HUDEP-2 (cell line): ENCODE results near the gene ASXL3.

ENCODE experiments used
- DNase-seq, 76 experiments: peaks; one replicate each; lab custom pipeline; 2025; ENCODE audit not compliant: unreplicated experiment in 76 of 76; lab: John Stamatoyannopoulos, UW

The ASXL3 gene

DNA sequence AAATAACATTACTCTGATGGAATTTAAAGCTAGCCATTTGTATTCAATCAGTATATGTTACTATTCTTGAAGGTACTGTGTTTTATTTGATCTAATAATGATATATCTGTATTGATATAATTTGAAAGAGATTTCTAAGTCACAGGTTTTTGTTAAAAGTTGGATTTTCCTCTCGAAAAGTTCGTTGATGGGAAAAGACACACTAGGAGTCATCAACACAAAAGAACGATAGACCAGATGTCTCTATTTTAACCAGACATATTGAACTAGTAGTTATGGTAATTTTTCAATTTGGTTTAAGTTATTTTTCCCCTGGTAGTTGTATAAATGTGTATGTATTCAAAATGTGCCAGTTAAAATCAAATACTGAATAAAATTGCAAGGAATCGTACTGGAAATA lies 2.5 kb downstream of the ASXL3 start:
- no peak for DNase-seq

DNA sequence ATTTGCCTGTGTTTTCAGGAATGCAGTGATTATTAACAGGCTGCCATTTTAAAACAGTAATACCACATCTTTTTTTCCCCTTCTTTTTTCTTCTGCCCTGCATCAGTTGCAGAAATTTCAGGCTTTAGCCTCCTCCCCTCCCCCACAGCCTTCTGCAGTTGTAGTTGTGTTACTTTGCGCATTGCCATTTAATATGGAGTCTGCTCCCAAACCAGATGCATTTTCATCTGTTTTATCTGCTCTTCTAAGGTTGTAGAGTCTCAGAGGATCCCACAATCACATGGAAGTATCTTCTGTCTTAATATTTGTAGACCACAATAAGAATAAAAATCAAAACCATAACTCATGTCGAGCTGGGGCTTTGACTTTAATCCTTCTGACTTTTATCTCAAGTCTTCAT lies 3.8 kb downstream of the ASXL3 start:
- no peak for DNase-seq

DNA sequence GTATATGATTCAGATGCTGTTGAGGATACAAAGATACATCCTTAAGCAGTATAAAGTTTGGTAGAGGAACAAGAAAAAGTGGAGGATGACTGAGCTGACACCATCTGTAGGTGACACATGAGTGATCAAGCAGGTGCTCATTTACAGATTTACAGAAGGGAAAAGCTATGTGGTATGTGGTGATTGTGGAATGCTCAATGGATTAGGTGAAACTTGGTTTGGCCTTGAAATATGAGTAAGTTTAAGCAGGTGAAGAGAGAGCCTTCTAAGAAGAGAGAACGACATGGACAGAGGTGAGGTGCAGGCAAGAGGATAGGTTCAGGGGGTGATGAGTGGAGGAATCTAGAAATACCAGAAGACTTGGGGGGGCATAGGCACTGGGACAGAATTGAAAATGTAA lies 5.9 kb downstream of the ASXL3 start:
- DNase-seq = no peak

DNA sequence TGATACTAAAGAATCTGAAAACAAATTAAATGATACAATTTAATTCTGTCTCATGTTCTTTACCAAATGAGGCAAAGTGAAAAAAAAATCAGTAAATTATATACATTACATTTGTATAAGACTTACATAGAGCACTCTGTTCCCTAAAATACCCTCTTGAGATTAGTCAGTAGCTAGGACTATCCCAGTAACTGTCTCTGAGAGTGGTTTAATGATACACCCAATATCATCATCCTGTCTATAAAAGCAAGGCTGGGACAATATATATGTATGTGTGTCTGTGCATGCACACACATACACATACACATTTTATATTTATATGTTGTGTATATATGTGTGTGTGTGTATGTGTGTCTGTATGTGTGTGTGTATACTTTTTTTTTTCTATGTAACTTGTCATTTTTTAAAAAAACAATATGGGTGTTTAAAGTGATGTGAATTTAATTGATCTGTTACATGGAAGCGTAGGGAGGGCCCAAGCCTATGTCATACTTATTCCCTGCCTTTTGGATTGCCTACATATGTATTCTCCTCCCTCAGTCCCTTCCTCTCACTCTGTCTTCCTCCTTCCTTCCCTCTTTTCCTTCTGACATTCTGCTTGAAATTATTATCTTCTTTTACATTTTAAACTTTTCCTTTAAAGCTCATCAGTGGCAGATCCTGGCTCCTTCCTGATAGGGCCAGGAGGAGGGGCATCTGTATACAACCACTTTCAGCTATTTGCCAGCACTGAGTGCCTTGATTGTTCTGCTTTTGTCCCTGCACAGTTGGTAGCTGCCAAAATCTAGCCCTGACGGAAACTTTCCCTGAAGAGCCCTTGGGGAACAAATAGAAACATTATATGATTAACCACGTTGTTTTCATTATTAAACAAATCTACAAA lies 6.8 kb downstream of the ASXL3 start:
- no peak for DNase-seq

DNA sequence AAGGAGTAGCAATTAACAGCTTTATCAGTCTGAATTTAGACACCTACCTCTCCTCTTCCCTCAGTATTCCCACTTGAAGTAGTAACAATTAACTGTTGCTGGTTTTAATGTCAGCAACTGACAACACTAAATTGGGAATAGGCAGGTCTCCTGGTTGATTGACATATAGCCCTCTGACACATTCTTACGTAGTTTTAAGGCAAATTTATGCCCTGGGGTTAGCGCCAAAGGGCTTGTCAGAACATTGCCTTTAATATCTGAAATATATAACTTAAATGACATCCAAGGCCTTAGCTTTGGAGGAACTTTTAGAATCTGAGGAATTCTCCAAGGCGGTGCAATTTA lies 7.4 kb downstream of the ASXL3 start:
- no peak for DNase-seq

DNA sequence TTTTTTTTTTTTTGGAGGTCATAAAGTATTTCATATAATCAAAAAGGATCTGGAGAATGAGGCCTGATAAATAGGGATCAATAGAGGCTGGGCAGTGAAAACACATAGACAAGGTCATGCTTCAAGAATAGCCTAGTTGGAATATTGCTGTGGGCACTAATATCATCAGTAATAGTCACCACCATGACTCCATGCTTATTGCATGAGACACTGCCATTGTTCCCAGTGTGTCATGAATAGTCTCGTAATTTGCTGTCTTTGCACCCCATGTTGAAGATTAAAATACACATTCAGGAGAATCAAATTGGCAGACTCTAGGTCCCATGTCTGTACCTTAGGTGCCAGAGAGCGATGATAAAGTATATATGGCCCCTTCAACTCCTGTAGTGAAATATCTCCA lies 10.3 kb downstream of the ASXL3 start:
- DNase-seq = no peak

DNA sequence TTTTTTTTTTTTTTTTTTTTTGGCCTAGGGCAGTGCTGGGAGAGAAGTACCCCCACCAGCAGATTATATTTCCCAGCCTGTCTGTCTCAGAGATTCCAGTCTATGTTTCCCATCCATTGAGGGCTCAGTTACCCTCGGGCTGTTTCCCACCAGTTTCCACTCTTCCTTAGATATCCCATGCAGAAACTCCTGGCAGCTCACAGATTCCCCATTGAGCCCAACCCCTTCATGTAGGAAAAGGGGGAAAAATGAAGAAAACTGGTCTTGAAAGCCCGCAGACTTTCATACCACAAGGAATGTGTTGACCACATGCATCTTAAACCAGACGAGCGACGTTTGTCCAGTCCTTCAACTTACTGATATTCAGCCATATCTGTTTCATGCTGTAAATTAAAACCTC lies 15.2 kb downstream of the ASXL3 start:
- no peak for DNase-seq

DNA sequence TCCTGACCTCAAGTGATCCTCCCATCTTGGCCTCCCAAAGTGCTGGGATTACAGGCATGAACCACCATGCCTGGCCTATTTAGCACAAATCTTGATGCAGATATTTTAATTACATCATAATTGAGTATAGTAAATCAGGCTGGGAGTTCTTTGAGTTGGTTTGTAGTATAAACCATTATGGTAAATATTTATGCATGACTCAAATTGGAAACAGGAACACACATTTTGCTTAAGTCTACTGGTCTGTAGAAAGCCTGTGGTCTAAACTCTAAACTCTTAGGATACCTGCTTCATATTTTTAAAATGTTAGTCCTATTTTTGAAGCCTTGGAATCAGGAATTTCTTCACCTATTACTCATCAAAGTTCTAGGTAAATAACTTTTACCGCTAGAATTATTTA lies 16.8 kb downstream of the ASXL3 start:
- no peak for DNase-seq

DNA sequence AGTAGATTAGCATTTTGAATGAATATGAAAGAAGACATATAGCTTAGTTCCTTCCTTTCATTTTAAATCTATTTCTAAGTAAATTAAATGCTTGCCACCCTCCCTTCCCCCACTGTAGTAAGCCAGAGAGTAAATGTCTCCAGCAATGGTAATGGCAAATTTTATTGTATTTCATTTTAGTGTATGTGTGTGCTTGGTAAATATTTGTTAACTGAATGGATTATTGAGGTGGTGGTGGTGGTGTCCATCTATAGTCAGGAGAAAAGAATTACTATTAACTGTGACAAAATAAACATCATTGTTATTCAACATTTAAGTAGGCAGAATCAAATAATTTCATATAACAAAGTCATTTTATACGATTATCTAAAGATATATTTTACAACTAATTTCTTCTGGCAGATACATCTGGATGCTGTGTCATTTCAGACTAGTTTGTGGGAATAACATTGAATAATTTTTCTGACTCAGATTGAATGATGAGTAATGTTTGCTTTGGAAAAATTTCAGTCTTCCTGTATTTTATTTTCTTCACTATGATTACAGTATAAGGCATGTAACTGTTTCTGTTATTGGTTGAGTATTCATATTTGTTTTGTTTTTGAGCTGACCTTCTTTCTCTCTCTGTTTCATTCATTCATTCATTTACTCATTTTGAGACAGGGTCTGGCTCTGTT lies 18.3 kb downstream of the ASXL3 start:
- DNase-seq = no peak

DNA sequence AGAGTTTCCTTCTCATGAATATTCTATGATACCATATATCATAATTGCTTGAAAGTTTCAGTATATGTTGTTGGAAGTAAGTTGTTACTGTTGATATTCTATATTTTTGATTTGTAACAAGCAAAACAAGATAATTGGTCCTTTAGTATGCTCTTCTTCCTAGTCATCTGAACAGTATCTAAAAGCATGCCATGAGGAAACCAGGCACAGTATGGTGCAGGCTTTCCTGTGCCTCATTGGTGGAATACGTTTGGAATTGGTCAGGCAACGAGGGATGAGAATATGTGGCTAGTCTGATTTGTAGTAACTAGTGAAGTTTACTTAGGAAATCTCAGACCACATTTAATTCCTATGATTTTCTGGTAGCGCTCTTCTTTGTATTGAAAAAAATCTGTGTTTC lies 22.8 kb downstream of the ASXL3 start:
- no peak for DNase-seq

DNA sequence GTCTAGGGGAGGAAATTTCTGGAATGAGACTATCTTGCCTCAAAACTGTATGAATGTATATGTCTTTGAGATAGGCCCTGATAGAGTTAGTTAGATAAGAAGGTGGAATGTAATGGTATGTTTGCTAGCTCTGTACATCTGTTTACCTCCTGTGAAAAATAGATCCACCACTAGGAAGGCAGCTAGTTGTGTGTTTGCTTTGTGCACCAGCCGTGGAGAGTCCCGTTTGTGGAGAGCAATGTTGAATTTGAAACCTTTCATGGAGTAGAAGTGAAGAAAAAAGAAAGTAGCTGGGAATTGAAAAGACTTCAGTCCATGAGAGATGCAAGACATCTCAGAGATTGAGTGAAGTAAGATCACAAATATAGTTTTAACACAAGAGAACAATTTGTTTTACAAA lies 25.4 kb downstream of the ASXL3 start:
- DNase-seq = no peak

DNA sequence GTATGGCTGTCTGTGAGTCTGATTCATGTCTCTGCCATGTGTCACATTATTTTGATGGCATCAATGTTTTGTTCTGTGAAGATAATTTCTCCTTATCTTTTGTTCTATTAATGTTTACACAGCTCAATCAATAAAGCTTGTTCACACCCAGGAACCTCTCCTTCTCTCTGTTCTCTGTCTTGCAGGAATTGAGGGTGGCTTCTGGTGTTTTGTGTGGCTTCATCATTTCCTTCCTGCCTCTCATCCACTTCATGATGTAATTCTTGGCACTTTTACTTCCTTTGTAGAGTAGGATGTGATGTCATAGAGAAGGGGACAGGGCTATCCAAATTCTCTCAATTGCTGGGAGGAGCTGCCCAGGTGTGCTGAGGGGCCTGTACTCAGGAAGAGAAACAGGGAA lies 27.2 kb downstream of the ASXL3 start:
- no peak for DNase-seq

DNA sequence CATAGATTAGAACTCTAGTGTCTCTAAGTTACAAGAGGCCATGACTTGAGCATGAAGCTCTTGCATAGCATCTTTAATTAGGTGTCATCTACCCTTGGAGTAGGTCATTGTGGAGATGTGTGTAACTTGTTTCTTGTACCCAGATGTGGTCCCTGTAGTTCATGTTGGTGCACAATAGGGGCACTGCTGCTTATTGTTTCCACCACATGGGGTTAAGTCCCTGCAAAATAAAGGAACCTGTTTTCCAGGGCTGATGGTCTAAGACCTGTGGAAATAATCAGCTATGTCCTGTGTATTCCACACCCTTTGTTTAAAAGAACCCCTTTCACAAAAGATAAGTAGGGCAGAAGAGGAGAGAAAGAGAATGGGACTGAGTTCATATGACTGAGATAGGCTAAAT lies 28.6 kb downstream of the ASXL3 start:
- DNase-seq = peak in 10 of 76 experiments; percentile 3 to 30 (median 16)

DNA sequence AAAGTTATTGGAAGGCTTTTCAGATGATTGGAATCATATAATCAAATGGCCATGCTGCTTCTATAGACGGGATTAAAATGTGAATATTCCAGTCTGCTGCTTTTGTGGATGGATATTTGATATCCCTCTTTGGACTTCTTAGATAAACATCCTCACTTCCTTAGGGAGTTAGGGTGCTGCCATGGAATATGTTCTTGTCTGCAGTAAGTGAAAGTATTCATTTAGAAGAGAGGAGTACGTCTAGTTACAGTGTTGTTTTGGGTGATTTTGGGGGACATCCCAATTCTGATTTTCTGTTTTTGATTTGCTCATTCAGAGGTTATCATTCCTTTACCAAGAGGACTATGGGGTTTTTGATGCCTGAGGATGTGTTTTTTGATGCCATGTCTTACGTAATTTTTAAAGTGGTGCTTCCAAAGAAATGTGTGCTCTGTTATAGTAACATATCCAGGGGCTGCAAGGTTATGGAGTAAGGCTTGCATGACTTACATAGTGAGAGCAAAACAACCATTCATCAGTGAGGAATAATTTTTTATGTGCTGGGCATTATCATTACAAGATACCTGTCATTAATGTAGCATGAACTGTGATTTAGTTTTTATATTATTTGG lies 33.6 kb downstream of the ASXL3 start:
- DNase-seq = no peak

DNA sequence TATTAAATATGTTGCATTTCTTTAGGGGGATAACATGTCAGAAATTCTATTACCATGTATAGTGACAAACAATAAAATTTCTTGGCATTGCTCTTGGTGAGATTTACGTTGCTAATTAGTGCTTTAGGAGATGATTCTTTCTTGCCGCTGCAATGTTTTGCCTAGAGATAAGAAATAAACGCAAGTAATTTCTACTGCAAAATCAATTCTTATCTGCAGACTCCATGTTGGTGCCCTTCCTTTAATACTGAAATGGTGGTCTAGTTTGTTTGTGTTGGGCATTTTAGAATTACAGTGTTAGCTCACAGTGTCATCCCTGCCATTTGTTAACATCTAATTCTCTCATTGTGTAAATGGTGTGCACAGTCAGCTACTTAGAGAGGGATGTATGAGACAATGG lies 34.6 kb downstream of the ASXL3 start:
- no peak for DNase-seq

DNA sequence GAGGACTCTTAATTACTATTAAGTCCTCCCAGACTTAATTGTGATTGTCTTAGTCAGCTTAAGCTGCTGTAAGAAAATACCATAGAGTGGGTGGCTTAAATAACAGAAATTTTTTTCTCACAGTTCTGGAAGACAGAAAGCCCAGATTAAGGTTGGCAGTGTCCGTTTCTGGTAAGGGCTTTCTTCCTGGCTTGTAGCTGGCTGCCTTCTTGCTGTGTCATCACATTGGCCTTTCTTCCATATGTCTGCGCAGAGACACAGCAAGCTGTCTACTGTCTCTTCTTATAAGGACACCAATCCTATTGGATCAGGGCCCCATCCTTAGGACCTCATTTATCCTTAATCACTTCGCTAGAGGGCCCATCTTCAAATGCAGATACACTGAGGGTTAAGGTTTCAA lies 38.5 kb downstream of the ASXL3 start:
- no peak for DNase-seq

DNA sequence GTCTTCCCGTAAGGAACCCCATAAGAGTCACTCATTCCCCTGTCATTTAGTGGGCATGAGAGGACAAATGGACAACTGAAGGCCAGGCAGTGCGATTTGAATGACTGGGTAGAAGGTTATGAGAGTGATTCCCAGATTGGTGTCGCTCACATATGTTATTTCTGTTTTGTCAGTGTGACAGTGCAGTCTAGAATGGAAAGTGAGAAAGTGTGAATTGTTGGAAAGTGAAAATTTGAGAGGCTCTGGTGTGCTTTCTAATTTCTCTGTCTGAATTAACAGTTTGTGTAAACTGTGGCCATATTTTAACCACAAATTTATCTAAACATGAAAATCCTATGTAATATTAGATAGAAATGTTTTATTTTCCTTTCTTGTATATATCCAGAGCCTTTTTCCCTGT lies 49.1 kb downstream of the ASXL3 start:
- no peak for DNase-seq

DNA sequence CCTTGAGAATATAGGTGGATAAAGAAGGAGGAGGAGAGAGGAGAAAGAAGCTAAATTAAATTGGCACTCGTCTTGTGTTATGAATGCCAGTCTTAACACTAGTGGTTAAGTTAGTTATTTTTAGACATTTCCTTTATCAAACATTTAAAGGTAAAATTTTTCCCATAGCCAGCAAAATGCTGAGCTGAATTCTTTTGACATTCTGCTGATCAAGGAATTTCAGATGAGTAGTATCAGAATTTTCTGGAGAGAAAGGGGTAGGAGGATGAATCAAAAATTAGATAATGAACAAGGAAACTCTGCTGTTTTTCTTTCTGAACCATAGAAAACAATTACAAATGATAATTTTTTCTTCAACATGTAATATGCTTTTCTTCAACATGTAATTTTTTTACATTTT lies 52.5 kb downstream of the ASXL3 start:
- no peak for DNase-seq

DNA sequence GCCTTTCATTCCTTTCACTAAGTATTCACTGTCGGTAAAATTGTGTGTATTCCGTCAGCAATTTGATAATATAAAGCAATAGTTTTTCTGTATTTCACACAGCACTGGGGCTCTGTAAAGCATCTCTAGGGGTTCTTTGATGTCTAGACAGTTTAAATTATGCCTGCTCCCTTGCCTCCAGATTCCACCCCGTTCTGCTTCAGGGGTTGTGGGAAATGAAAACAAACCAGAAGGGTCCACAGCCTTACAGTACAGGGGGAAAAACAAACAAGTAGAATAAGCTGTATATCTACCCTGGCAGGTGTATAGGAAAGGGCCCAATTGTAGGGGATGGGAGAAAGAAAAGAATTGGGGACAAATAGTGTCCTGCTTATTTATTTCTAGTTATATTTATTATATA lies 63.1 kb downstream of the ASXL3 start:
- DNase-seq = no peak

DNA sequence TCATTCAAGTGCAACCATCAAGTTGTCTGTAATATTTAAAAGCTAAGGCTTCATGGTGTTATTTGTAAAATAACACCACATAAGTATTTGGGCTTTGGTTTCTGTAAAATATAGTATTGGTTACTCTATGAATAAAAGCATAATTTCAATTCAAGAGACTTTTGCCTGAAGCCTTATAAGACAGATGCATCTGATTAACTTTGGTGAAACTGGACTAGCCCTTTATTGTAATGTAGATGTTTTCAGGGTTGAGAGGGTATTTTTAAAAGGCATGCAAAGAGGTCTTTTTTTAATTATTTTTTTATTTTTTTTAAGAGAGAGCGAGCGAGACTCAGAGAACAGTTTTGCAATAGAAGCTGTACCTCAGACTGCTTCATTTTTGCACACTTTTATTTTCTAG lies 66.5 kb downstream of the ASXL3 start:
- no peak for DNase-seq

DNA sequence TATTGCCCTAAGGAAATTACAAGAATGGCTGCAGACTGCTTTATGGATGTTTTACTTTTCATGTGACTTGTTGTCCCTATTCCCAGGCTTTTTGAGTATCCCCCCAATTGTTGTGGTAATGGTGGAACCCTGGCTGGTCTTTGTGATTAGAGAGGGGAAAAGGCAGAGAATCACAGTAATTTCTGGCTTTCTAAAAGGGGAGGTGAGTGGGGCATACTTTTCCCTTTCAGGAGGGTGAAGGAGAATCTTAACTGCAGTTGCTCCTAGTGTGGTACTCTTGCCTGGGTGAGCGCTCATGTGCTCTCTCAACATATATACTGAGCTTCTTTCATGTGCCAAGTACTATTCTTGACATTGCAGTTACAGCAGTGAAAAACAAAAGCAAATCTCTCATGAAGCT lies 69.3 kb downstream of the ASXL3 start:
- DNase-seq = no peak

DNA sequence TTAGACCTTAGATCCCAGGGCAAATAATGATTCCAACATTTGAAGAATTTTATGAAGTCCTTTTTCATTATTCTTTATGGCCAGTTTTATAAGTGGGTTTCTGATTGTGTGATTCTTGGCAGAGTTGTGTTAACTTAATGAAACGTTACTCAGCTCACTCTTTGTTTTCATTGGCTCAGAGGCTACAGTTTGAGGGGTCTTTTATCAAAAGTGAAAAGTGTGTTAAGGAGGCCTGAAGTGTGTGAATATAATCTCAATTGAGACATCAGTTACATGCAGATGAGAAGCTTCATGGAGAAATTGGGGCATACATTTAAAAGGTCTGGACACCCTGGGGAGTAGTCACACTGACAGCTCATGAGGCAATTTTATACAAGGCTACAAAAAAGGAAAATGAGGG lies 74.6 kb downstream of the ASXL3 start:
- DNase-seq = no peak
